A673 (cell line): ENCODE measurements around the gene CDH4. TPM values are rescaled to one million over a fixed set of nuclear protein-coding genes. Genes with fewer than 3 reads are reported as not detected.

Experiments used
- BruUV-seq: library from RNA; stranded (reverse); fragments of 400-500 nt; replicated peaks from 2 replicates; lab custom pipeline; 2021; lab: Mats Ljungman, UMichigan
- CTCF ChIA-PET: fragments of 300-600 bp; sonication (Branson Sonifier 250); formaldehyde crosslinking; loops from one replicate; lab custom pipeline; 2022; ENCODE audit warnings: antibody characterized with exemption; lab: Charles Lee
- POLR2A ChIA-PET: fragments of 300-600 bp; sonication (Branson Sonifier 250); formaldehyde crosslinking; loops from one replicate; lab custom pipeline; 2022; ENCODE audit warnings: antibody characterized with exemption; ENCODE audit not compliant: low non-redundant PET; lab: Charles Lee
- DNase-seq: peaks from one replicate; pipeline ENCODE4 v3.0.0-alpha.2; 2015; ENCODE audit warnings: low spot score
- H3K27ac ChIP-seq: fragments of 200-600 bp; sonication (generic); 2 replicates; pipeline ENCODE4 v1.5.1; 2016; ENCODE audit warnings: mixed run types, low read depth, mild to moderate bottlenecking, mixed read lengths, antibody characterized with exemption, low read length; ENCODE audit not compliant: poor library complexity, severe bottlenecking
- H3K27me3 ChIP-seq: fragments of 200-600 bp; sonication (generic); replicated peaks from 2 replicates; pipeline ENCODE4 v1.6.1; 2017; ENCODE audit warnings: mixed run types, low read depth, mild to moderate bottlenecking, mixed read lengths, antibody characterized with exemption, low read length; ENCODE audit not compliant: insufficient read depth, poor library complexity
- H3K36me3 ChIP-seq: fragments of 200-600 bp; sonication (generic); 2 replicates; pipeline ENCODE4 v1.6.1; 2016; ENCODE audit warnings: mixed run types, mild to moderate bottlenecking, mixed read lengths, antibody characterized with exemption, low read length; ENCODE audit not compliant: insufficient read depth, poor library complexity, severe bottlenecking
- H3K4me1 ChIP-seq: fragments of 200-600 bp; sonication (generic); 2 replicates; pipeline ENCODE4 v1.6.1; 2017; ENCODE audit warnings: mixed run types, mild to moderate bottlenecking, mixed read lengths, antibody characterized with exemption, low read length; ENCODE audit not compliant: insufficient read depth, poor library complexity, severe bottlenecking
- H3K4me3 ChIP-seq: fragments of 200-600 bp; sonication (generic); 2 replicates; pipeline ENCODE4 v1.5.1; 2016; ENCODE audit warnings: low read depth, mixed run types, mild to moderate bottlenecking, mixed read lengths, low read length; ENCODE audit not compliant: poor library complexity, severe bottlenecking
- H3K9me3 ChIP-seq: fragments of 200-600 bp; sonication (generic); 2 replicates; pipeline ENCODE4 v1.6.1; 2016; ENCODE audit warnings: mixed run types, low read depth, mild to moderate bottlenecking, mixed read lengths, antibody characterized with exemption, low read length; ENCODE audit not compliant: poor library complexity, severe bottlenecking
- CTCF ChIP-seq: fragments of 300-800, 200-600 bp; sonication (generic); conservative IDR thresholded peaks from 2 replicates; pipeline ENCODE4 v1.5.1; 2017; ENCODE audit warnings: low read depth, mild to moderate bottlenecking, antibody characterized with exemption, low read length, moderate library complexity, mixed read lengths
- EZH2 ChIP-seq: fragments of 200-600 bp; sonication (generic); IDR thresholded peaks from 2 replicates; pipeline ENCODE4 v1.6.1; 2017; ENCODE audit warnings: borderline replicate concordance, low read depth, mild to moderate bottlenecking, mixed read lengths, antibody characterized with exemption, low read length; ENCODE audit not compliant: poor library complexity, severe bottlenecking
- intact Hi-C: fragments of 100-400 bp; cut with micrococcal nuclease; formaldehyde crosslinking; loops from one replicate; pipeline ENCODE4 v1.10.0; 2022; ENCODE audit not compliant: unreplicated experiment
- total RNA-seq: library from RNA; stranded (reverse); gene quantifications from 2 replicates; pipeline ENCODE4 v1.2.3, GENCODE V29; 2021

The CDH4 gene
- total RNA-seq, 1 experiment from 2014 or later, result 8.3 TPM

DNA sequence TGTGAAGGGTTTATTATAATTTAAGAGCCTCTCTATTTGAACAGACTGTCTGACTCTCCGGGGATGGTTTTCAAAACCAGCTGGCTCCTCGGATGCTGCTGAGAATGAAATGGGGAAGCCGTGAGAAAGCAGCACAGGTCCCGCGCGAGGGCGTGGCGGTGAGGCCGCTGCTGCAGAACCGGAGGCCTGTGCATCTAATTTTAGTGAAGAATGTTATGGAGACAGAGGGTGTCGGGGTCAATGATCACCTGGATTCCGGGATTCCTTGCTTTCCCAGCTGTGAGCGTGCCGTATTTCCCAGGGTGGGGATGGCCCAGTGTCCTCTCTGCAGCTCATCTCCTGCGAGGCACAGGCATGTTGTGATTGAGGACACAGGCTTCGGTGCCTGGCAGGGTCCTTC is 348.0 kb downstream of the CDH4 start:
- H3K36me3 ChIP-seq, result no peaks in the 10 kb centered on the region
- DNase-seq, result no peak
- no peak overlapping the region for H3K4me3 ChIP-seq
- TF ChIP-seq EZH2 (no peak), CTCF (no peak)
- POLR2A ChIA-PET, result no interaction called here
- CTCF ChIA-PET, result no interaction called here
- H3K27ac ChIP-seq, result no peak overlapping the region
- no peaks in the 10 kb centered on the region for H3K27me3 ChIP-seq
- intact Hi-C loops, result no loop called here
- BruUV-seq, result no TSS peak
- H3K4me1 ChIP-seq, result no peaks in the 10 kb centered on the region
- peaks cover 7% of the 10 kb centered on the region for H3K9me3 ChIP-seq

GRCh38 chr20:61601361-61601760 is 349.3 kb downstream of the CDH4 start:
- no TSS peak for BruUV-seq
- POLR2A ChIA-PET, result no interaction called here
- Histone ChIP-seq H3K4me1 (no peaks in the 10 kb centered on the region), H3K27ac (no peak overlapping the region), H3K4me3 (no peak overlapping the region), H3K36me3 (no peaks in the 10 kb centered on the region), H3K9me3 (peaks cover 7% of the 10 kb centered on the region), H3K27me3 (no peaks in the 10 kb centered on the region)
- CTCF ChIA-PET, result no interaction called here
- intact Hi-C loops, result no loop called here
- no peak for DNase-seq
- no peak for TF ChIP-seq CTCF
- no peak for TF ChIP-seq EZH2

DNA sequence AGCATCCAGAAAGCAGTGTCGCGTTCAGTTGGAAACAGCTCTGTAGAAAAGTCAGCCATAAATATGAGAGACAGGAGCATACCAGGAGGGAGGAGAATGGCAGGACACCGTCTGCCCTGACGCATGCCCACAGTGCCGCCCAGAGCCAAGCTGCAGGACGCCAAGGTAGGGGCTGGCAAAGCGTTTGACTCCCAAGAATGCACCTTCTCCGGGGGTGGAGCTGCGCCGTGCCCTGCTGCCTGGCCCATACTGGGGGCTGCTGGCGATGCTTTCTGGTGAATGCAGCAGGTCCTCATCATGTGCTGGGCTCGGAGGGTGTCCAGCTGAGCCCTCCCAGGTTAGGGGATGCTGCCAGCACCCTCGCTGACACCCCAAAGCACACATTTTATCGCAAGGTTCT is 349.8 kb downstream of the CDH4 start:
- no peaks in the 10 kb centered on the region for H3K36me3 ChIP-seq
- ChIA-PET CTCF (no interaction called here), POLR2A (no interaction called here)
- H3K27me3 ChIP-seq, result no peaks in the 10 kb centered on the region
- no TSS peak for BruUV-seq
- TF ChIP-seq EZH2 (no peak), CTCF (no peak)
- H3K4me1 ChIP-seq, result no peaks in the 10 kb centered on the region
- intact Hi-C loops, result no loop called here
- H3K27ac ChIP-seq, result no peak overlapping the region
- H3K9me3 ChIP-seq, result peaks cover 7% of the 10 kb centered on the region
- no peak for DNase-seq
- H3K4me3 ChIP-seq, result no peak overlapping the region
